ENCODE measurements around the gene GNG2. TPM values are rescaled to one million over a fixed set of nuclear protein-coding genes. Genes with fewer than 3 reads are reported as not detected.
A peak's percentile ranks its signal among the peaks of the same experiment; 100 is the strongest.

GNG2 gene
- total RNA-seq, 1 experiment from 2014 or later: 9.3 TPM

GRCh38 chr14:51860825-51861499, 550 bp downstream of the GNG2 start:
- Histone ChIP-seq H3K9me3 (ENCODE audit: low read length) (no peaks in the 10 kb centered on the region), H3K4me3 (ENCODE audit: low read length) (peak overlapping the region; percentile 75), H3K9ac (ENCODE audit: low read length) (peak overlapping the region; percentile 53), H3K9me2 (replicated peaks; ENCODE audit: low read length) (no peaks in the 10 kb centered on the region), H3K4me2 (ENCODE audit: low read length) (peak overlapping the region; percentile 94), H3K79me2 (ENCODE audit: low read length) (no peaks in the 10 kb centered on the region), H3K4me1 (ENCODE audit: insufficient read depth, low read length) (peaks cover 28% of the 10 kb centered on the region), H3K27ac (ENCODE audit: low read length) (peak overlapping the region; percentile 36), H2AFZ (ENCODE audit: low read length) (peak overlapping the region; percentile 78), H4K20me1 (ENCODE audit: low read length) (no peaks in the 10 kb centered on the region), H3F3A (ENCODE audit: low read length, unreplicated experiment) (no peaks in the 10 kb centered on the region), H3K27me3 (ENCODE audit: low read length) (no peaks in the 10 kb centered on the region), H3K36me3 (ENCODE audit: low read depth, low read length) (no peaks in the 10 kb centered on the region)
- DNase-seq: peak; percentile 43
- BruUV-seq (replicated peaks): TSS peak; percentile 77
- TF ChIP-seq CTCF (conservative IDR thresholded peaks at IDR 0.05; ENCODE audit: low read depth, low read length) (no peak), EZH2phosphoT487 (IDR thresholded peaks at IDR 0.05; ENCODE audit: borderline replicate concordance, low read length) (no peak), EZH2 (IDR thresholded peaks at IDR 0.05; ENCODE audit: low read length, unreplicated experiment) (no peak)
- intact Hi-C loops (cut with micrococcal nuclease): loop anchor here (1.0 kb wide), 4 partner anchors 9 to 118 kb away; no protein-coding TSS in a partner anchor
- CTCF ChIA-PET: interaction anchor here (0.5 to 2.8 kb wide), 7 partner anchors 33 to 1488 kb away, joined by 3 to 17 read pairs (median 5); no protein-coding TSS in a partner anchor
- POLR2A ChIA-PET (ENCODE audit: unreplicated experiment): interaction anchor here (0.5 to 1.0 kb wide), 8 partner anchors 11 to 1287 kb away, joined by 4 to 11 read pairs (median 6); no protein-coding TSS in a partner anchor
- ATAC-seq: peak; percentile 66

DNA sequence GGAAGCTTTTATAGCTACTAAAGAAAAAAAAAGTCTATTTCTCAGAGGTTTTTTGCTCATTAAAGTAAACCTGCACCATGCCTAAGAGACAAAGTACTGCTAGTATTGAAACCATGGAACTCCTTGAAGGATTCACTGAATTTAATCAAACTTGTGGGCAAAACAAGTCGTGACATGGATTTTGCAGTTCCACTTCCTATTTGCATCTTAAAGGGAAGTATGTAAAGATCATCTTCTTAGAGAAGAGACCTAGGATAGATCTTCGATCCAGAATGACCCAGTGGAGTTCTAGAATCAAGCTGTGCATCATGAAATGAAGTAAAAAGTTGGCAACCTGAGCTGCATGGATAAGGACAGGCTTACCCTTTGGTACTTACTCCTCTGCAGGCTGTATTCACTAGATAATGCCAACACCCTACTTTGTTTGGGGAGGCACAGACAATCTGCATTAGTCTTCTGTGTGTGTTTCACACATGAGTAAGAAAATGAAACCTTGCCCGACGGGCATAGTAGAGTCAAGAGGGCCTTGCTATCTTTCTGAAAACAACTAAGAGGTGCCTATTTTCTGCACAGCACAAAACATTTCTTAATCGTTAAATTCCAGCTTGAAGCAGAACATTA, 1.9 kb downstream of the GNG2 start:
- no peaks in the 10 kb centered on the region for H4K20me1 ChIP-seq (ENCODE audit: low read length)
- no peaks in the 10 kb centered on the region for H3K27me3 ChIP-seq (ENCODE audit: low read length)
- TF ChIP-seq EZH2 (IDR thresholded peaks at IDR 0.05; ENCODE audit: low read length, unreplicated experiment) (no peak), CTCF (conservative IDR thresholded peaks at IDR 0.05; ENCODE audit: low read depth, low read length) (no peak), EZH2phosphoT487 (IDR thresholded peaks at IDR 0.05; ENCODE audit: borderline replicate concordance, low read length) (no peak)
- H2AFZ ChIP-seq (ENCODE audit: low read length): no peak overlapping the region
- no peaks in the 10 kb centered on the region for H3F3A ChIP-seq (ENCODE audit: low read length, unreplicated experiment)
- ATAC-seq (no peak), DNase-seq (no peak)
- no peak overlapping the region for H3K9ac ChIP-seq (ENCODE audit: low read length)
- peak overlapping the region; percentile 75; the same call in 1 of the 2 replicates for H3K4me3 ChIP-seq (ENCODE audit: low read length)
- H3K9me2 ChIP-seq (replicated peaks; ENCODE audit: low read length): no peaks in the 10 kb centered on the region
- ChIA-PET POLR2A (ENCODE audit: unreplicated experiment) (no interaction called here), CTCF (interaction anchor here (2.8 kb wide), 1 partner anchor 116 kb away, joined by 17 read pairs; no protein-coding TSS in a partner anchor)
- H3K4me2 ChIP-seq (ENCODE audit: low read length): peak overlapping the region; percentile 94; the same call in 1 of the 2 replicates
- intact Hi-C loops (cut with micrococcal nuclease): no loop called here
- no TSS peak for BruUV-seq (replicated peaks)
- no peaks in the 10 kb centered on the region for H3K79me2 ChIP-seq (ENCODE audit: low read length)
- H3K4me1 ChIP-seq (ENCODE audit: insufficient read depth, low read length): peaks cover 28% of the 10 kb centered on the region
- H3K36me3 ChIP-seq (ENCODE audit: low read depth, low read length): no peaks in the 10 kb centered on the region
- no peak overlapping the region for H3K27ac ChIP-seq (ENCODE audit: low read length)
- H3K9me3 ChIP-seq (ENCODE audit: low read length): no peaks in the 10 kb centered on the region

GRCh38 chr14:51862860-51863259, 2.4 kb downstream of the GNG2 start:
- Histone ChIP-seq H3K9me2 (replicated peaks; ENCODE audit: low read length) (no peaks in the 10 kb centered on the region), H2AFZ (ENCODE audit: low read length) (no peak overlapping the region), H4K20me1 (ENCODE audit: low read length) (no peaks in the 10 kb centered on the region), H3K9ac (ENCODE audit: low read length) (no peak overlapping the region), H3K27ac (ENCODE audit: low read length) (no peak overlapping the region), H3K27me3 (ENCODE audit: low read length) (no peaks in the 10 kb centered on the region), H3K36me3 (ENCODE audit: low read depth, low read length) (no peaks in the 10 kb centered on the region), H3K4me2 (ENCODE audit: low read length) (no peak overlapping the region), H3K4me3 (ENCODE audit: low read length) (no peak overlapping the region), H3K4me1 (ENCODE audit: insufficient read depth, low read length) (peaks cover 28% of the 10 kb centered on the region), H3K79me2 (ENCODE audit: low read length) (no peaks in the 10 kb centered on the region), H3F3A (ENCODE audit: low read length, unreplicated experiment) (no peaks in the 10 kb centered on the region), H3K9me3 (ENCODE audit: low read length) (no peaks in the 10 kb centered on the region)
- TF ChIP-seq EZH2phosphoT487 (IDR thresholded peaks at IDR 0.05; ENCODE audit: borderline replicate concordance, low read length): no peak
- no peak for TF ChIP-seq CTCF (conservative IDR thresholded peaks at IDR 0.05; ENCODE audit: low read depth, low read length)
- CTCF ChIA-PET: no interaction called here
- ATAC-seq: no peak
- POLR2A ChIA-PET (ENCODE audit: unreplicated experiment): no interaction called here
- DNase-seq: no peak
- intact Hi-C loops (cut with micrococcal nuclease): no loop called here
- no TSS peak for BruUV-seq (replicated peaks)
